Immature natural killer cell (primary cell): Measurements from ENCODE around the gene RBFOX2. TPM values are rescaled to one million over a fixed set of nuclear protein-coding genes. Genes with fewer than 3 reads are reported as not detected.

ENCODE experiments used
- DNase-seq, 3 donors: peaks; one replicate each; pipeline ENCODE4 v3.0.0; 2022; ENCODE audit warnings: mixed read lengths in 1 of 3
- H3K27ac Mint-ChIP-seq, 6 donors: one replicate each; pipeline ENCODE4 v1.8.0; 2020; ENCODE audit warnings: mixed read lengths in 6 of 6, mild to moderate bottlenecking in 5 of 6, inconsistent platforms in 4 of 6, moderate library complexity in 3 of 6
- H3K27me3 Mint-ChIP-seq, 3 donors: one replicate each; pipeline ENCODE4 v1.8.0; 2020 to 2021; ENCODE audit warnings: low read depth in 3 of 3, mild to moderate bottlenecking in 3 of 3, mixed read lengths in 3 of 3, moderate library complexity in 3 of 3, inconsistent platforms in 1 of 3
- H3K36me3 Mint-ChIP-seq, 3 donors: one replicate each; pipeline ENCODE4 v1.8.0; 2020; ENCODE audit warnings: mixed read lengths in 3 of 3, inconsistent platforms in 2 of 3, mild to moderate bottlenecking in 2 of 3
- H3K4me1 Mint-ChIP-seq, 2 donors: one replicate each; pipeline ENCODE4 v1.8.0; 2020; ENCODE audit warnings: inconsistent platforms in 2 of 2, mild to moderate bottlenecking in 2 of 2, mixed read lengths in 2 of 2, moderate library complexity in 1 of 2
- H3K4me3 Mint-ChIP-seq, 5 donors: one replicate each; pipeline ENCODE4 v1.8.0; 2020; ENCODE audit warnings: mild to moderate bottlenecking in 5 of 5, mixed read lengths in 5 of 5, inconsistent platforms in 3 of 5, moderate library complexity in 3 of 5
- H3K9me3 Mint-ChIP-seq, 6 donors: one replicate each; pipeline ENCODE4 v1.8.0; 2020; ENCODE audit warnings: mild to moderate bottlenecking in 6 of 6, mixed read lengths in 6 of 6, inconsistent platforms in 4 of 6, moderate library complexity in 3 of 6
- polyA plus RNA-seq, 3 donors: library from polyadenylated mRNA; unstranded; fragments of 300-500 nt; fragmentation: Illumina TruSeq; gene quantifications; one replicate each; pipeline ENCODE4 v1.2.3, GENCODE V29; 2021

Gene RBFOX2
- polyA plus RNA-seq, 3 donors from 2014 or later, result 1.2 to 1.9 TPM; not detected in 1

DNA sequence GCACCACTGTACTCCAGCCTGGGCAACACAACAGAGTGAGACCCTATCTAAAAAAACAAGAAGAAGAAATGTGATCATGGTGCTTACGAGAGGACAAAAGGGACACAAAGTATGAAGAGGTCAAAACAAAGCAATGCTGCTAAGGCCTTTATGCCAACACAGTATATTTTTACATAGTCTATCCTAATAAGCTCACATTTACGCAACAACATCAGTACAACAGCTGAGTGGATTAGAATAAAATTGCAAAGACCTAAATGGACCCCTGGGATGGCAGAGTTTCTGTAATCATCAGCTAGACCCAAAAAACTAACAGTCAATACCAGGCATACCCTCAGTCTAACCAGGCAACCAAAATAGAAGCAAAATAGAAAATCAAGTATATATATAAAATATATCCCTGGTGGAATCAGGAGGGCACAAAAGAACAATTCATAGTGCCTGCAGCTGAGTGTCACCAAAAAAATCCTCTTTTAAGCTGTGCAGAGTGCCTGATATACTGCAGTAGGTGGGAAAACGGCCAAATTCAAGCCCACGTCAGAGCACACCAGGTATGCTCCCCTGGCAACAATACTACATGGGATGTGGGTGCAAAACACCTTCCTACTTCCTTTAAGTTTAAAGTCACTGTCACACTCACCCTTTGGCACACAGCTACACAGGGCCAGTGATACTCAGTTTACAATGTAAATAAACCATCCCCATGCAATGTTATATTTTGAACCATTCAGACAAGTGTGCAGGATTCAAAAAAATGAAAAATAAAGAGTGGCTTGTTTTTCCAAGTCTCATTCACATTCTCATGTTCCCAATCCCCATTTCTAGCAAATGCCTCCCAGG, 57.8 kb downstream of the RBFOX2 start:
- Mint-ChIP-seq H3K36me3 (no peaks in the 10 kb centered on the region), H3K27ac (no peak overlapping the region), H3K4me3 (no peak overlapping the region), H3K9me3 (no peaks in the 10 kb centered on the region), H3K27me3 (peaks cover 0 to 15% (median 2%) of the 10 kb centered on the region in 3 donors), H3K4me1 (no peaks in the 10 kb centered on the region)
- no peak for DNase-seq

DNA sequence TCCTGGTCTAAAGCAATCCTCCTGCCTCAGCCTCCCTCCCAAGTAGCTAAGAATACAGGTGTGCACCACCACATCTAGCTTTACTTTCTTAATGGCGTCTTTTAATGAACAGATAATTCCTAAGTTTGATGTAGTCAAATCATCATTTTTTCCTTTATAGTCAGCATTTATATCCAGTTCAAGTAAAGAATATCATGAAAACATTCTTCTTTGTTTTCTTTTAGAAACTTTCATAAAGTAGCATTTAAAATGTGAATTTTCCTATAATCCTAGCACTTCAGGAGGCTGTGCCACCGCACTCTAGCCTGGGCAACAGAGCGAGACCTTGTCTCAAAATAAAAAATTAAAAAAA, 61.6 kb downstream of the RBFOX2 start:
- H3K36me3 Mint-ChIP-seq, result no peaks in the 10 kb centered on the region
- no peaks in the 10 kb centered on the region for H3K4me1 Mint-ChIP-seq
- H3K4me3 Mint-ChIP-seq, result no peak overlapping the region
- H3K27me3 Mint-ChIP-seq, result peaks cover 0 to 19% (median 0%) of the 10 kb centered on the region in 3 donors
- no peaks in the 10 kb centered on the region for H3K9me3 Mint-ChIP-seq
- DNase-seq, result no peak
- H3K27ac Mint-ChIP-seq, result no peak overlapping the region

DNA sequence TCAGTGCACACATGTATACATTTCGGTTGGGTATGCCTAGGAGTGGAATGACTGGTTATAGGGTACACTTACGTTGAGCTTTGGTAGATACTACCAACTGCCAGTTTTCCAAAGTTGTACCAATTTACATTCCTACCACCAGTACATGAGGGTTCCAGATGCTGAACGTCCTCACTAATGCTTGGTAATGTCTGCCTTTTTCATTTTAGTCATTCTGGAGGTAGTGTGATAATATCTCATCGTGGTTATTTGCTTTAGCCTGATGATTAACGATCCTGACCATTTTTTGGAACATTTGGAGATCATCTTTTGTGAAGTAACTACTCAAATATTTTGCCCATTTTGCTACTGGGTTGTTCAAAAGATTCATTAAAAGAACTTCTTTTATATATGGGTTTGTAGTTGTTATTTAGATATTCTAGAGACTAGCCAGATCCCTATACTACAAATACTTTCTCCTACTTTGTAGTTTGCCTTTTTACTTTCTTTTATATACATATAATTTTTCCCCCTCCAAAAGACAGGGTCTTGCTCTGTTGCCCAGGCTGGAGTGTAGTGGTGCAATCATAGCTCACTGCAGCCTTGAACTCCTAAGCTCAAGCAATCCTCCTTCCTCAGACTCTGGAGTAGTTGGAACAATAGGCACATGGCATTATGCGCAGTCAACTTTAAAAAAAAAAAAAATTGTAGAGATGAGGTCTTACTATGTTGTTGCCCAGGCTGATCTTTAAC, 62.1 kb downstream of the RBFOX2 start:
- no peak for DNase-seq
- no peaks in the 10 kb centered on the region for H3K36me3 Mint-ChIP-seq
- peaks cover 0 to 21% (median 2%) of the 10 kb centered on the region in 3 donors for H3K27me3 Mint-ChIP-seq
- H3K27ac Mint-ChIP-seq, result no peak overlapping the region
- H3K9me3 Mint-ChIP-seq, result no peaks in the 10 kb centered on the region
- no peaks in the 10 kb centered on the region for H3K4me1 Mint-ChIP-seq
- no peak overlapping the region for H3K4me3 Mint-ChIP-seq

DNA sequence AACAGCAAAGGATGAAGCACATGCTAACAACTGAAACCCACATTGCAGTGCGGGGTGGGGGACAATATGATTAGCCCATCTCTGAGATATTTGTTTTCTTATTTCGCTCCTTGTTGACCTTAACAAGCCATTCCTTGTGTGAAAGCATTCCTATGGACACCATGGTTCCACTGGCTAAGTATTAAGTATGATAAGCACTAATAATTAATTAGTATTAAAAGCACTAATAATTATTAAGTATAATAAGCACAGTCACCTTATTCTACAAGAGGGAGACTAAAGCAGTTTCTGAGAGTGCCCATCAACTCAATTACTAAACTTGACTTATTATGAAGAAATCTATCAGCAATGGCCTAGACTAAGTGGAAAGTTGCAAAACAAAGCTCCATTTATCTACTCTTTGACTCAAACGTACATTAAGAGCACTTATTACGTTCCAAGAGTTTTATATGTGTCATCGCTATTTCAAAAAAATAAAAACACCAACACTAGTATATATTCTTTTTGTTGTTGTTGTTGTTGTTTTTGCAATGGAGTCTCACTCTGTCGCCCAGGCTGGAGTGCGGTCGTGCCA, 65.3 kb downstream of the RBFOX2 start:
- DNase-seq, result no peak
- Mint-ChIP-seq H3K36me3 (no peaks in the 10 kb centered on the region), H3K4me1 (no peaks in the 10 kb centered on the region), H3K27ac (no peak overlapping the region), H3K9me3 (no peaks in the 10 kb centered on the region), H3K4me3 (no peak overlapping the region), H3K27me3 (peaks cover 0 to 23% (median 2%) of the 10 kb centered on the region in 3 donors)

DNA sequence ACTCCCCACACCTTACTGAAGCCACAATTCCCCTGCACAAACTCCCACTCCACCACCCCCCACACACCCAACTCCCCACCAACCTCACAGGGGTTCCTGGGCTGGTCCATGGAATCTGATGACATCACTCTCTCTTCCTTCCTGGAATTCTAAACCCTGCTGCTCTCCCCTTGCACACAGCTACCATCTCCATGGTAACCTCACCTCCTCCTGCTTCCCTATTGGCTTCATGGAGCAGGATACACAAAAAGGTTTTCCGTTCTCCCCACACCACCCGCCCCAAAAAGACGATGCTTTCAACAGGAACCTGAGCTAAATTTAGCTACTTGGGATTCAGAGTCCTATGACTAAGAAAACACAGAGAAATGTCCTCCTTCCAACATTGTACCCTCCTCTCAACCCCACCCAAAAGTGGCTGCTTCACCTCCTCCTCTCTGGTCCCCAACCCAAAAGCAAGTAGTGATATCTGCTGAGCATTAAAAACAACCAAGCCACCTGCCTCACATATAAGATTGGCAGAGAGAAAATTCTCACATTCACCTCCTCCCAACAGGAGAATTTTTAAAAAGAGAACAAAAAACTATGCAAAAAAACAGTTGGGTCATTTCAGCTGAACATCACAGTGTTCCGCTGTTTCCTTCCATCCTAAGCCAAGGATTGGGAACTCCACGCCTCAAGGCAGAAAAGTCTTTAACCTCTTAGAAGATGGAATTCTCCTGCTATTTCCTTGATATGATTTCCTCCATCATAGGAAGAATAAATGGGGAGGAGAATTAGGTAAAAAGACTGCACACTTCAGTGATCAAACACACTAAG, 66.9 kb downstream of the RBFOX2 start:
- Mint-ChIP-seq H3K36me3 (no peaks in the 10 kb centered on the region), H3K4me1 (no peaks in the 10 kb centered on the region), H3K4me3 (no peak overlapping the region), H3K27ac (no peak overlapping the region), H3K9me3 (no peaks in the 10 kb centered on the region), H3K27me3 (peaks cover 0 to 16% (median 2%) of the 10 kb centered on the region in 3 donors)
- no peak for DNase-seq

DNA sequence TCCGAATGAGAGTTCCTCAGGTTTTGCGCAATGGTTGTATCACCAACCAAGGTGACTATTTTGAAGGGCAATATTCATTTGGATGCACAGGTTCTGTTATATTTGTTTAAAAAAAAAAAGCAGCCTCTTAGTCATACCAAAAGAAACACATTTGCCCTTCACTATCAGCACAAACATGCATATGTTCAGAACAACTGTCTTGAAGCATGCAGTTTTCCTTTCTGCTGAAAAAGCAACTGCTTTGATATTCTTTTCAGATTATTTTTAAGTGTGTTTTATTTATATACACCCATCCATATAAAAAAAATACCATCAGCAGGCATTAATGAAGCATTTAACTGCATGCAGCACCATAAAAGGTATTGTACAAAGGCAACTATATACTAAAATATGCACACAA, 67.8 kb downstream of the RBFOX2 start:
- Mint-ChIP-seq H3K27ac (no peak overlapping the region), H3K4me1 (no peaks in the 10 kb centered on the region), H3K9me3 (no peaks in the 10 kb centered on the region), H3K36me3 (no peaks in the 10 kb centered on the region), H3K4me3 (no peak overlapping the region), H3K27me3 (peaks cover 0 to 12% (median 2%) of the 10 kb centered on the region in 3 donors)
- no peak for DNase-seq

DNA sequence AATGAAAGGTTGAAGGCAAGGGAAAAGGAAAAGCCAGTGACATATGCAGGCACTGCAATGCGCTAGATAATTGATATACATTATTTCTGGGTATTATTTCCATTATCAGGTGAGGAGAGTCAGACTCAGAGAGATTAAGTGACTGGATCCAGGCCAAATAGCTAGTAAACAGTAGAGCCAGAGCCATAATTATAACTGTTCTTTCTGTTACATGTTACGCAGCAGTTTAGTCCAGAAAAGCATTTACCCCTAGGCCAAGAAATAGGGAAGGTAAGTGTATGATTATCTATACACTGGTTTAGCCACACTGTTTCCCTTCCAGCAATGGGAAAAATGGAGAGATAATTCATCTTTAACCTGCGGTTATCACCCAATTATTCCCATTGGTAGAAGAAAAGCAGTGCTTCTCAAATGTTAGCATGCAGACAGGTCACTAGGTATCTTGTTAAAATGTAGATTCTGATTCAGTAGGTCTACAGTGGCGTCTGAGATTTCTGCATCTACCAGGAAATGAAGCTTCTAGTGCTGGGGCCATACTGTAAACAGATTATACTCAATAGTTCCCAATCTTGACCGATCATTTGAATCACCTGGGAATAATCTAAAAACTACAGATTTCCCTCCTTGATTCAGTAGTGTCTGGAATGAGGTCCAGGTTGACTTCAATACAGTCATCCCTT, 69.4 kb downstream of the RBFOX2 start:
- Mint-ChIP-seq H3K27ac (no peak overlapping the region), H3K36me3 (no peaks in the 10 kb centered on the region), H3K4me3 (no peak overlapping the region), H3K4me1 (no peaks in the 10 kb centered on the region), H3K27me3 (peaks cover 1 to 8% (median 2%) of the 10 kb centered on the region in 3 donors), H3K9me3 (no peaks in the 10 kb centered on the region)
- no peak for DNase-seq

DNA sequence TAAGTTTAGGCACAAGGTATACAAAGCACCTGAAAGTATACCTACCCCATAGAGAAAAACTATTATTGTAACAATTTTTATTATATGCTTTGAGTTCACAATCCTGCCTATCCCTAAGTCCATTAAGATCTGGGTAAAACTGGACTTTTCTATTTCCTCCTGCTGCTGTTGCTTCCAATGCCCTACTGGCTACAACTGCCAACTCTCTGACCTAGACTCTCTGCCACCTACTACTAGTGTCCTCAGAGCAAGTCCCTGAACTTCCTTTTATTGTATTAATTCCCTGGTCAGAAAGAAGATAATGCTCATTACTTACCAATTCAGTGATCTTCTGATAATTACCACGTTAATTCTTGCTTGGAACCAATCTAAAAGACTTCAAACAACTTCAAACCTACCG, 70.3 kb downstream of the RBFOX2 start:
- Mint-ChIP-seq H3K27me3 (peaks cover 1 to 8% (median 2%) of the 10 kb centered on the region in 3 donors), H3K36me3 (no peaks in the 10 kb centered on the region), H3K4me1 (no peaks in the 10 kb centered on the region), H3K9me3 (no peaks in the 10 kb centered on the region), H3K4me3 (no peak overlapping the region), H3K27ac (no peak overlapping the region)
- DNase-seq, result no peak

DNA sequence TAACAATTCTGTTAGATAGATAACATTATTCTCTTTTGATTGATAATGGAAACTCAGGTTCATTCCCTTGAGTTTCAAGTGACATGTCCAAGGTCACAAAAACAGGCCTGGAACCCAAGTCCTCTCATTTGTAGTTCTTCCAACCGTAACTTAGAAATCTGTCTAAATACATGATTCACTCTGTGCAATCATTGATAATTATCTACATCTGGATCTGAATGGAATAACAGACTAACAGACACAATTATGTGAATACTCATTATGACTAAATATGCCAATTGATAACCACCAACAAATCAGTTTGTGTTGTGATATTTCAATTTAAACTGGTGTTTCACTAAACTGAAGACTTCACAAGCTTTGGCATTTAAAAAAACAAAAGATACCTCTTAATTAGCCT, 71.0 kb downstream of the RBFOX2 start:
- H3K27me3 Mint-ChIP-seq, result peaks cover 1 to 8% (median 4%) of the 10 kb centered on the region in 3 donors
- no peaks in the 10 kb centered on the region for H3K9me3 Mint-ChIP-seq
- DNase-seq, result no peak
- H3K4me3 Mint-ChIP-seq, result no peak overlapping the region
- H3K36me3 Mint-ChIP-seq, result no peaks in the 10 kb centered on the region
- no peaks in the 10 kb centered on the region for H3K4me1 Mint-ChIP-seq
- no peak overlapping the region for H3K27ac Mint-ChIP-seq

DNA sequence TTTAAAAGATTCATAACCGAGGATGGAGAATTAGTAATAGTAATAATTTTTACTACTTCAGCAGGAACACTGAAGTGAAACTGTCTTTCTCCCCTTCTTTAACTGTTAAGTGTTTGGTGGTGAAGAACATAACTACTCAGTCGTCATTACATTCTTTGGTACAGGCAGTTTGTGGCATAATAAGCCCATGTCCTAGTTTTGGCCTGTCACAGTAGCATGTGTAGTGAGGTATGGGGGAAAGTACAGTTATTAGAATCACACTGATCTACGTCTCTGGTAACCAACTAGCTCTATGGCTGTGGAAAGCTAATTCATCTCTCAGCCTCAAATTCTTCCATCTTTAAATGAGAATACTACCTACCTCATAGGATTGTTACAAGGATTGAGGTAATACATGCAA, 71.8 kb downstream of the RBFOX2 start:
- Mint-ChIP-seq H3K27ac (no peak overlapping the region), H3K36me3 (no peaks in the 10 kb centered on the region), H3K27me3 (peaks cover 1 to 8% (median 4%) of the 10 kb centered on the region in 3 donors), H3K4me3 (no peak overlapping the region), H3K4me1 (no peaks in the 10 kb centered on the region), H3K9me3 (no peaks in the 10 kb centered on the region)
- no peak for DNase-seq

DNA sequence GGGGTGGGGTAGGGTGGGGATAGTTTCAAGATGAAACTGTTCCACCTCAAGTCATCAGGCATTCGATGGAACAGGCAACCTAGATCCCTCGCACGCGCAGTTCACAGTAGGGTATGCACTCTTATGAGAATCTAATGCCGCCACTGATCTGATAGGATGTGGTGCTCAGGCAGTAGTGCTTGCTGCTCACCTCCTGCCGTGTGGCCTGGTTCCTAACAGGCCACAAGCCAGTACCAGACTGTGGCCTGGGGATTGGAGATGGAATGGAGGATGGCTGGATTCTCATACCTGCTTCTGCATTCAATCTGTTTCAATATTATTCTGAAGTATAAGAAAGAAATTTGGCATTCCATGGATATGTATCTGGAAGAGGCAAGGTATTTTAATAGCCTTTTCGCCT, 73.1 kb downstream of the RBFOX2 start:
- Mint-ChIP-seq H3K9me3 (no peaks in the 10 kb centered on the region), H3K4me3 (no peak overlapping the region), H3K27me3 (peaks cover 1 to 6% (median 3%) of the 10 kb centered on the region in 3 donors), H3K4me1 (no peaks in the 10 kb centered on the region), H3K36me3 (no peaks in the 10 kb centered on the region), H3K27ac (no peak overlapping the region)
- DNase-seq, result no peak

DNA sequence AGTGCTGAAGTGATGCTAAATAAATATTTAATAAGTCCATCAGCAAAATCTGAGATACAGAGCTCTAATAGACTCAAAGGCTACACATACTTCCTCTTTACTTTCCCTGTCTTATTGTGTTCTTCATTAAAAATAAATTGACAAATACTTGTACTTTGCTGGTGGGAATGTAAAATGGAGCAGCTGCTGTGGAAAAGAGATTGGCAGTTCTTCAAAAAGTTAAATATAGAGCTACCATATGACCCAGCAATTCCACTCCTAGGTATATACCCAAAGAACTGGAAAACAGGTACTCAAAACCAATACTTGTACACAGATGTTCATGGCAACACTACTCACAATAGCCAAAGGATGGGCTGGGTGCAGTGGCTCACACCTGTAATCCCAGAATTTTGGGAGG, 76.0 kb downstream of the RBFOX2 start:
- Mint-ChIP-seq H3K4me3 (no peak overlapping the region), H3K27me3 (peaks cover 0 to 5% (median 1%) of the 10 kb centered on the region in 3 donors), H3K9me3 (no peaks in the 10 kb centered on the region), H3K4me1 (no peaks in the 10 kb centered on the region), H3K36me3 (no peaks in the 10 kb centered on the region), H3K27ac (no peak overlapping the region)
- DNase-seq, result no peak

DNA sequence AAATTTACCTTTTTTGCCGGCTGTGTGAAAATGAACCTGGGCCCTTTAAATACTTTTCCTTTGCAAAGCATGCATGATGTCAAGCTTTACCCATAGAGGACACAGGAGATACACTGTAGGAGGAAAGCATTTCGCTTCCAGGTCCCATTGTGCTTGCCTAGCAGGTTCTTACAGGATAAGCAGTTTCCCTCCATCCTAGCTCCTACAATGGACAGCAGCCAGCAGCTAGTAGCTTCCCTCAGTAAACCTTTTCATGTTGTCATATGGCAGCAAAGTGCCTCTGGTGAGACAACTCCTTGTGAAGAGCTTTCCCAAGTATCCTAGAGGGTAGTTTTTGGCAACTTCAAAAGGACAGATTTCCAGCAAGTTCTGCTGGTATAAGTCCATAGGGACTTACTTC, 78.4 kb downstream of the RBFOX2 start:
- Mint-ChIP-seq H3K4me1 (no peaks in the 10 kb centered on the region), H3K27ac (no peak overlapping the region), H3K4me3 (no peak overlapping the region), H3K27me3 (peaks cover 2 to 8% (median 7%) of the 10 kb centered on the region in 3 donors), H3K9me3 (no peaks in the 10 kb centered on the region), H3K36me3 (no peaks in the 10 kb centered on the region)
- no peak for DNase-seq
